ENCODE data around the gene TFF2. TPM values are rescaled to one million over a fixed set of nuclear protein-coding genes. Genes with fewer than 3 reads are reported as not detected.

The TFF2 gene
- total and polyA plus RNA-seq, 11 donors, result not detected

DNA sequence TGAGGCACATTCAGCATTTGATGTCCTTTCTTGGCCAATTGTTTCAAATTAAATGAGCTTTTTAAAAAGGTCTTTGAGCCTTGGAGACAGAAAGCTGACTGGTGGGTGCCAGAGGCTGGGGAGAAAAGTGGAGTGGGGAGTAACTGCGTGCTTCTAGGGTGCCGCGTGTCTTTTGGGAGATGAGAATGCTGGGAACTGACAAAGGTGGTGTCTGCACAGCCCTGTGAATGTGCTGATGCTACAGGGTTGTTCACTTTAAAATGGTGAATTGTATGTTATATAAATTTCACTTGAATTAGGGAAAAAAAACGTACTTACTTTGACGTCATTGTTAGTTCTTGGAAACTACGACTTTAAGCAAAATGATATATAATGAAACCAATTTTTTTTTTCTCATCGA lies 23.7 kb upstream of the TFF2 start:
- H3K4me3 ChIP-seq, result no peak overlapping the region
- no peaks in the 10 kb centered on the region for H3K9me3 ChIP-seq
- H3K36me3 ChIP-seq, result no peaks in the 10 kb centered on the region
- ATAC-seq (no peak), DNase-seq (no peak)
- H3K4me1 ChIP-seq, result no peaks in the 10 kb centered on the region
- intact Hi-C loops (cut with DNase I), result no loop called here
- WGBS, 4 donors, result 79 to 86% (median 84%) methylated on average over 7 of the region's 7 CpGs
- TF ChIP-seq POLR2A (IDR thresholded peaks at IDR 0.05), result no peak
- TF ChIP-seq, protein P1, sequence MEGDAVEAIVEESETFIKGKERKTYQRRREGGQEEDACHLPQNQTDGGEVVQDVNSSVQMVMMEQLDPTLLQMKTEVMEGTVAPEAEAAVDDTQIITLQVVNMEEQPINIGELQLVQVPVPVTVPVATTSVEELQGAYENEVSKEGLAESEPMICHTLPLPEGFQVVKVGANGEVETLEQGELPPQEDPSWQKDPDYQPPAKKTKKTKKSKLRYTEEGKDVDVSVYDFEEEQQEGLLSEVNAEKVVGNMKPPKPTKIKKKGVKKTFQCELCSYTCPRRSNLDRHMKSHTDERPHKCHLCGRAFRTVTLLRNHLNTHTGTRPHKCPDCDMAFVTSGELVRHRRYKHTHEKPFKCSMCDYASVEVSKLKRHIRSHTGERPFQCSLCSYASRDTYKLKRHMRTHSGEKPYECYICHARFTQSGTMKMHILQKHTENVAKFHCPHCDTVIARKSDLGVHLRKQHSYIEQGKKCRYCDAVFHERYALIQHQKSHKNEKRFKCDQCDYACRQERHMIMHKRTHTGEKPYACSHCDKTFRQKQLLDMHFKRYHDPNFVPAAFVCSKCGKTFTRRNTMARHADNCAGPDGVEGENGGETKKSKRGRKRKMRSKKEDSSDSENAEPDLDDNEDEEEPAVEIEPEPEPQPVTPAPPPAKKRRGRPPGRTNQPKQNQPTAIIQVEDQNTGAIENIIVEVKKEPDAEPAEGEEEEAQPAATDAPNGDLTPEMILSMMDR (IDR thresholded peaks at IDR 0.05), result no peak
- H3K27ac ChIP-seq, result no peak overlapping the region
- H3K27me3 ChIP-seq, result peaks cover 0 to 35% (median 5%) of the 10 kb centered on the region in 9 donors

DNA sequence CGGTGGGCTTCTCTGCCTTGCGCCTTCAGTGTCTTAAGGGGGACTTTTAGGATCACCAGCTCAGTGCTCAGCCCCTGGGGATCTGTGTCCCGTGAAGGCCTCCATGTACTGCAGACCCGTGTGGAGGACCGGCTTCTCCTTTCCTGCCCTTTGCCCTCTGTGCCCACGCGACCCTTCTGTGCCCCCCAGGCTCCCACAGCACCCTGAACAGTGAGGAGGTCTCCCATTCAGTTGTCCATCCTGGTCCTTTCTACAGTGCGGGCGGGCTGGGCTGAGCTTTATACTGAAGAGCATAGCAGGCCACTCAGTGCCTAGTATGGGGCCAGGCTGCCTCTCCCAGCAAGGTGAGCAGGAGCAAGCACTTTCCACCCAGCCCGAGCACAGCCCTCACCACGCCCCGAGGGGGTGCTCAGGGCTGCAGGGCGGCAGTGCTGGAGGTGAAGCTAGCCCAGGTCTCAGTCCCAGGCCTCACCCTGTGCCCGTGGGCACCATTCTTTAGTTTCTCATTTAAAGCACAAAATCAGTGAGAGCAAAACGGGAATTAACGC lies 23.2 kb upstream of the TFF2 start:
- Histone ChIP-seq H3K9me3 (no peaks in the 10 kb centered on the region), H3K4me1 (no peaks in the 10 kb centered on the region), H3K27me3 (peaks cover 0 to 35% (median 5%) of the 10 kb centered on the region in 9 donors), H3K36me3 (no peaks in the 10 kb centered on the region), H3K27ac (no peak overlapping the region), H3K4me3 (no peak overlapping the region)
- ATAC-seq (no peak), DNase-seq (no peak)
- WGBS, 4 donors, result 84 to 89% (median 87%) methylated on average over 9 to 16 of the region's 16 CpGs
- intact Hi-C loops (cut with DNase I), result no loop called here
- TF ChIP-seq POLR2A (IDR thresholded peaks at IDR 0.05), result no peak
- TF ChIP-seq, protein P1 (IDR thresholded peaks at IDR 0.05), result no peak

GRCh38 chr21:42373196-42373907 lies 22.6 kb upstream of the TFF2 start:
- 73 to 80% (median 76%) methylated on average over 19 to 25 of the region's 25 CpGs for WGBS, 4 donors
- no peak for DNase-seq
- no peaks in the 10 kb centered on the region for H3K36me3 ChIP-seq
- no peak for ATAC-seq
- no peak overlapping the region for H3K4me3 ChIP-seq
- no peaks in the 10 kb centered on the region for H3K4me1 ChIP-seq
- H3K9me3 ChIP-seq, result no peaks in the 10 kb centered on the region
- peaks cover 0 to 40% (median 5%) of the 10 kb centered on the region in 9 donors for H3K27me3 ChIP-seq
- intact Hi-C loops (cut with DNase I), result no loop called here
- no peak overlapping the region for H3K27ac ChIP-seq
- TF ChIP-seq POLR2A (IDR thresholded peaks at IDR 0.05), result no peak
- TF ChIP-seq, protein P1 (IDR thresholded peaks at IDR 0.05), result no peak

DNA sequence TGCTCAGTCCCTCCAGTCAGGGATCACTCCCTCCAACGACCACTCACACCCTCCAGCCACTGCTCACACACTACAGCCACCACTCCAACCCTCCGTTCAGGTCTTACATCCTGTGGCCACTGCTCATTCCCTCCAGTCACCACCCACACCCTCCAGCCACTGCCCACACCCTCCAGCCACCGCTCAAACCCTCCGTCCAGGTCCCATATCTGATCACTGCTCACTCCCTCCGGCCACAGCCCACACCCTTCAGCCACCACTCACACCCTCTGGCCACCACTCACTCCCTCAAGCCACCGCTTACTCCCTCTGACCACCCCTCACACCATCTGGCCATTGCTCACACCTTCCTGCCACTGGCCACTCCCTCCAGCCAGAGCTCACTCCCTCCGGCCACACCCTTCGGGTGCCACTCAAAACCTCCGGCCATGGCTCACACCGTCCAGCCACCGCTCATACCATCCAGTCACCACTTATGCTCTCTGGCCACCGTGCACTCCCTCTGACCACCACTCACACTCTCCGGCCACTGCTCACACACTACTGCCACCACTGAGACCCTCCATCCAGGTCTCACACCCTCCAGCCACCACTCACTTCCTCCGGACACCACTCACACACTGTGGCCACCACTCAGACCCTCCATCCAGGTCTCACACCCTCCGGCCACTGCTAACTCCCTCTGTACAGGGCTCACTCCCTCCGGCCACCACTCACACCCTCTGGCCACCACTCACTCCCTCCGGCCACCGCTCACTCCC lies 20.3 kb upstream of the TFF2 start:
- intact Hi-C loops (cut with DNase I), result no loop called here
- Histone ChIP-seq H3K36me3 (no peaks in the 10 kb centered on the region), H3K9me3 (no peaks in the 10 kb centered on the region), H3K4me3 (no peak overlapping the region), H3K27ac (no peak overlapping the region), H3K4me1 (no peaks in the 10 kb centered on the region), H3K27me3 (peaks cover 0 to 36% (median 0%) of the 10 kb centered on the region in 9 donors)
- ATAC-seq, result no peak
- WGBS, 4 donors, result 76 to 82% (median 79%) methylated on average over 18 of the region's 18 CpGs
- DNase-seq, result no peak
- TF ChIP-seq, protein P1 (IDR thresholded peaks at IDR 0.05), result no peak
- no peak for TF ChIP-seq POLR2A (IDR thresholded peaks at IDR 0.05)
